ENCODE results near the gene USP6NL.

- TF ChIP-seq, protein P1, sequence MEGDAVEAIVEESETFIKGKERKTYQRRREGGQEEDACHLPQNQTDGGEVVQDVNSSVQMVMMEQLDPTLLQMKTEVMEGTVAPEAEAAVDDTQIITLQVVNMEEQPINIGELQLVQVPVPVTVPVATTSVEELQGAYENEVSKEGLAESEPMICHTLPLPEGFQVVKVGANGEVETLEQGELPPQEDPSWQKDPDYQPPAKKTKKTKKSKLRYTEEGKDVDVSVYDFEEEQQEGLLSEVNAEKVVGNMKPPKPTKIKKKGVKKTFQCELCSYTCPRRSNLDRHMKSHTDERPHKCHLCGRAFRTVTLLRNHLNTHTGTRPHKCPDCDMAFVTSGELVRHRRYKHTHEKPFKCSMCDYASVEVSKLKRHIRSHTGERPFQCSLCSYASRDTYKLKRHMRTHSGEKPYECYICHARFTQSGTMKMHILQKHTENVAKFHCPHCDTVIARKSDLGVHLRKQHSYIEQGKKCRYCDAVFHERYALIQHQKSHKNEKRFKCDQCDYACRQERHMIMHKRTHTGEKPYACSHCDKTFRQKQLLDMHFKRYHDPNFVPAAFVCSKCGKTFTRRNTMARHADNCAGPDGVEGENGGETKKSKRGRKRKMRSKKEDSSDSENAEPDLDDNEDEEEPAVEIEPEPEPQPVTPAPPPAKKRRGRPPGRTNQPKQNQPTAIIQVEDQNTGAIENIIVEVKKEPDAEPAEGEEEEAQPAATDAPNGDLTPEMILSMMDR (optimal IDR thresholded peaks at IDR 0.05 in 1 of 3, IDR thresholded peaks at IDR 0.05 in 1 of 3, conservative IDR thresholded peaks at IDR 0.05 in 1 of 3; ENCODE audit: extremely low read depth in 1 of 3, insufficient read depth in 2 of 3, low read length in 3 of 3) = no peak
- TF ChIP-seq EZH2 (IDR thresholded peaks at IDR 0.05; ENCODE audit: low read length) = no peak
Measured at GRCh38 chr10:11557967-11558366, 53.5 kb downstream of the USP6NL start.
